ENCODE results near the gene ISM1.

- no peak for TF ChIP-seq CTCF (IDR thresholded peaks at IDR 0.05)
- TF ChIP-seq POLR2A (IDR thresholded peaks at IDR 0.05) = no peak
These were observed 10.1 kb downstream of the ISM1 start for GRCh38 chr20:13231031-13231752.
